IMR-90 (cell line): ENCODE results near the gene RAB34.

Experiments
- BHLHE40 ChIP-seq: fragments of 150-350 bp; IDR thresholded peaks from 2 replicates; pipeline ENCODE4 v1.6.1; 2016; ENCODE audit warnings: mild to moderate bottlenecking, low read depth, low read length
- CEBPB ChIP-seq: IDR thresholded peaks from 2 replicates; pipeline ENCODE4 v1.6.1; 2012; ENCODE audit warnings: low read depth, low read length, improper control_type of control experiment
- FOS ChIP-seq: fragments of 150-350 bp; IDR thresholded peaks from 2 replicates; pipeline ENCODE4 v1.6.1; 2016; ENCODE audit warnings: low read depth, low read length
- MAZ ChIP-seq: IDR thresholded peaks from 2 replicates; pipeline ENCODE4 v1.6.1; 2012; ENCODE audit warnings: low read depth, mild to moderate bottlenecking, low read length, improper control_type of control experiment, moderate library complexity, borderline replicate concordance
- MXI1 ChIP-seq: IDR thresholded peaks from 2 replicates; pipeline ENCODE4 v1.6.1; 2012; ENCODE audit warnings: low read depth, mild to moderate bottlenecking, low read length, moderate library complexity, borderline replicate concordance
- POLR2A ChIP-seq: IDR thresholded peaks from 2 replicates; pipeline ENCODE4 v1.6.1; 2012; ENCODE audit warnings: mild to moderate bottlenecking, low read depth, low read length
- RAD21 ChIP-seq: IDR thresholded peaks from 2 replicates; pipeline ENCODE4 v1.6.1; 2012; ENCODE audit warnings: low read length, improper control_type of control experiment
- SMC3 ChIP-seq: fragments of 150-350 bp; IDR thresholded peaks from 2 replicates; pipeline ENCODE4 v1.6.1; 2016; ENCODE audit warnings: low read depth, mild to moderate bottlenecking, antibody characterized with exemption, low read length, moderate library complexity
- TF ChIP-seq, protein P1 (sequence below): conservative IDR thresholded peaks from 2 replicates; pipeline ENCODE4 v1.5.1; 2012; ENCODE audit warnings: mild to moderate bottlenecking, low read depth, low read length, improper control_type of control experiment
- TF ChIP-seq, protein P2 (sequence below): fragments of 150-350 bp; IDR thresholded peaks from 2 replicates; pipeline ENCODE4 v1.6.1; 2017; ENCODE audit warnings: mild to moderate bottlenecking, antibody characterized with exemption, low read length, low read depth
- TF ChIP-seq, protein P3 (sequence below): fragments of 150-350 bp; IDR thresholded peaks from 2 replicates; pipeline ENCODE4 v1.6.1; 2016; ENCODE audit warnings: low read depth, mild to moderate bottlenecking, low read length, moderate library complexity, borderline replicate concordance

DNA sequence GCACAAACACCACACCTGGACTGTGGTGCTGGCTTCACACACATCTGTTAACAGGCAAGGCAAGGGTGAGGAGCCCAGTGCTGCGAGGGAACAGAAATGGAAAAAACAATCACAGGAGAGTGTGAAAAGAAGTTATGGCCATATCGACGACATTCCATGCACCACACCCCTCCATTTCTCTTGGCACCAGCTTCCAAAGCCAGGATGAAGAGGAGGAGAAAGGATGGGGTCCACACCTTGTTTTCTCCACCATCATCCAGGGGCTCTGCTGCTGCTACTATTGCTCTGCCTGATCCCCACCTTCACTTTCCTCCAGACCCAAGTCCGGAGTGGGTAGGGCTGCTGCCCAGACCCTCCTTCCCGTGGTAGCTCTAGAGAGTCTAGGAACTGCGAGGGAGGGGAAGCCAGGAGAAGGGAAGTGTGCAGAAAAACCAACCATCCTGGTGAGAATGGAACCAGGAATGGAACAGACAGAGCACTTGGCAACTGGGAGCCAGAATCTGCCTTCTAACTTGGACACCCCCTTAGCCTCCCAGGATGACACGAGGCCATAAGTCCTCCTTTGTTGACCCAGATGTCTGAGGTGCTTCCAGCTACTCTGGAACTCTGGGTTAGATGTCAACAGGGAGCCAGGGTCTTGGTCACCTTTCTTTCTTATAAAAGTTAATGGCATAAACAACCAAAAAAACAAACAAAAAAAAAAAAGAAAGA, 4.8 kb downstream of the RAB34 start:
- TF ChIP-seq POLR2A (no peak), SMC3 (no peak), MAZ (no peak), BHLHE40 (no peak), MXI1 (no peak), CEBPB (no peak), FOS (no peak), RAD21 (no peak)
- TF ChIP-seq, protein P1, sequence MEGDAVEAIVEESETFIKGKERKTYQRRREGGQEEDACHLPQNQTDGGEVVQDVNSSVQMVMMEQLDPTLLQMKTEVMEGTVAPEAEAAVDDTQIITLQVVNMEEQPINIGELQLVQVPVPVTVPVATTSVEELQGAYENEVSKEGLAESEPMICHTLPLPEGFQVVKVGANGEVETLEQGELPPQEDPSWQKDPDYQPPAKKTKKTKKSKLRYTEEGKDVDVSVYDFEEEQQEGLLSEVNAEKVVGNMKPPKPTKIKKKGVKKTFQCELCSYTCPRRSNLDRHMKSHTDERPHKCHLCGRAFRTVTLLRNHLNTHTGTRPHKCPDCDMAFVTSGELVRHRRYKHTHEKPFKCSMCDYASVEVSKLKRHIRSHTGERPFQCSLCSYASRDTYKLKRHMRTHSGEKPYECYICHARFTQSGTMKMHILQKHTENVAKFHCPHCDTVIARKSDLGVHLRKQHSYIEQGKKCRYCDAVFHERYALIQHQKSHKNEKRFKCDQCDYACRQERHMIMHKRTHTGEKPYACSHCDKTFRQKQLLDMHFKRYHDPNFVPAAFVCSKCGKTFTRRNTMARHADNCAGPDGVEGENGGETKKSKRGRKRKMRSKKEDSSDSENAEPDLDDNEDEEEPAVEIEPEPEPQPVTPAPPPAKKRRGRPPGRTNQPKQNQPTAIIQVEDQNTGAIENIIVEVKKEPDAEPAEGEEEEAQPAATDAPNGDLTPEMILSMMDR: no peak
- TF ChIP-seq, protein P2, sequence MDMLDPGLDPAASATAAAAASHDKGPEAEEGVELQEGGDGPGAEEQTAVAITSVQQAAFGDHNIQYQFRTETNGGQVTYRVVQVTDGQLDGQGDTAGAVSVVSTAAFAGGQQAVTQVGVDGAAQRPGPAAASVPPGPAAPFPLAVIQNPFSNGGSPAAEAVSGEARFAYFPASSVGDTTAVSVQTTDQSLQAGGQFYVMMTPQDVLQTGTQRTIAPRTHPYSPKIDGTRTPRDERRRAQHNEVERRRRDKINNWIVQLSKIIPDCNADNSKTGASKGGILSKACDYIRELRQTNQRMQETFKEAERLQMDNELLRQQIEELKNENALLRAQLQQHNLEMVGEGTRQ: no peak
- TF ChIP-seq, protein P3, sequence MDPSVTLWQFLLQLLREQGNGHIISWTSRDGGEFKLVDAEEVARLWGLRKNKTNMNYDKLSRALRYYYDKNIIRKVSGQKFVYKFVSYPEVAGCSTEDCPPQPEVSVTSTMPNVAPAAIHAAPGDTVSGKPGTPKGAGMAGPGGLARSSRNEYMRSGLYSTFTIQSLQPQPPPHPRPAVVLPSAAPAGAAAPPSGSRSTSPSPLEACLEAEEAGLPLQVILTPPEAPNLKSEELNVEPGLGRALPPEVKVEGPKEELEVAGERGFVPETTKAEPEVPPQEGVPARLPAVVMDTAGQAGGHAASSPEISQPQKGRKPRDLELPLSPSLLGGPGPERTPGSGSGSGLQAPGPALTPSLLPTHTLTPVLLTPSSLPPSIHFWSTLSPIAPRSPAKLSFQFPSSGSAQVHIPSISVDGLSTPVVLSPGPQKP: no peak
